ENCODE measurements around the gene SH3RF3. TPM values are rescaled to one million over a fixed set of nuclear protein-coding genes. Genes with fewer than 3 reads are reported as not detected.

SH3RF3 gene
- total RNA-seq, 1 experiment from 2014 or later: not detected

DNA sequence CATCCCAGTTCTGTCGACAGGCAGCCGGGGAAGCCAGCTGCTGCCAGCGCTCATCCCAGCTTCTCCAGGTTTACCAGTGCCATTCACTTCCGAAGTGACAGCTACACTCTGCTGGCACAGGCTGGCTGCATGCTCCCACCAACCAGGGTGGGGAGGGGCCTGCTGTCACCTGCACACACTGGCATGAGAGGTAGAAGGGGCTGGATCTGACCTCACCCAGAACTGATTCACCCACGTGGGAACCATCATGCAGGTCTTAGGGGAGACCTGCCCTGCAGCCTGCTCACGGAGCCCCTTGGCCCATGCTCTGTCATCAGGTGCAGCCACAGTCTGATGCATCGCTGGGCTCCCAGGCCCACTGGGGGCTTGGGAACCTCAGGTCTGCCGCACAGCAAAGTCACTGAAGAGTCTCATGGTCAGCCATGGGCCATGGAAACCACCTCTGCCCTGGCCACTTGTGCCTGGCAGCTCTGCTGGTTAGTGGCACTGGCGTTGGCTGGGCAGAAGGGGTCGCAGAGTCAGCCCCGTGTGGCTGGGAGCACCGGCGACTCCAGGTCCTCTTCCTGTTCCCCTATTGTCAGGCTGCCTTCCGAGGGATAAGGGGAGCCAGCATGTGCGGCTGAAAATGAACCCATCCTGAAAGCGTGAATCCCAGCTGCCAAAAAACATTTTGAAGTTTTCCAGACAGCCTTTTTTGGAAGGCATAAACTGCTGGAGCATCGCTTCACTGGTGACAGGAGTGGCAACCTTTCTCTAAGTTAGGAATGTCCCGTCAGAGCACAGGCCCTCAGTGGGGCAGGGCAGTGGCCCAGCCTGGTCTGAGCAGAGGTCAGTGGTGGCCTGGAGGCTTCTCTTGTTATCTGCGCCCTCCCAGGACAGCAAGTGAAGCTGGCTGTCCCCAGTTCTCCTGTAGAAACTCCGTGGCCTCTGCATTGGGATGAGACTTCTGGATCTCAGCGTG lies 327.0 kb downstream of the SH3RF3 start:
- no TSS peak for BruUV-seq (replicated peaks)
- POLR2A ChIA-PET: no interaction called here
- H3K9ac ChIP-seq (ENCODE audit: low read length): no peak overlapping the region
- RAD21 ChIA-PET (ENCODE audit: low non-redundant PET in 1 of 2, low total read pairs in 2 of 2, uncharacterized antibody in 2 of 2, unreplicated experiment in 2 of 2): no interaction called here
- no peak for ATAC-seq
- H3K4me1 ChIP-seq (ENCODE audit: control insufficient read depth in 1 of 2, insufficient read depth in 2 of 2, low read length in 2 of 2): peaks cover 4 to 11% of the 10 kb centered on the region in 2 experiments; a peak in 3 of 4 replicates
- H3K27ac ChIP-seq (ENCODE audit: low read depth, low read length): no peak overlapping the region
- intact Hi-C loops (cut with micrococcal nuclease): no loop called here
- no peaks in the 10 kb centered on the region for H4K20me1 ChIP-seq (ENCODE audit: insufficient read depth)
- no peaks in the 10 kb centered on the region for H3K79me2 ChIP-seq (ENCODE audit: insufficient read depth, low read length)
- H3K9me2 ChIP-seq (ENCODE audit: insufficient read depth): no peaks in the 10 kb centered on the region
- H2AFZ ChIP-seq (ENCODE audit: low read depth, low read length, poor library complexity, severe bottlenecking): no peak overlapping the region
- H3K36me3 ChIP-seq (ENCODE audit: control insufficient read depth in 1 of 2, insufficient read depth in 2 of 2, low read length in 2 of 2): no peaks in the 10 kb centered on the region
- no peak for TF ChIP-seq SIN3A (IDR thresholded peaks at IDR 0.05; ENCODE audit: low read depth)
- TF ChIP-seq ELF1 (IDR thresholded peaks at IDR 0.05; ENCODE audit: borderline replicate concordance, low read depth): no peak
- TF ChIP-seq FOSL1 (IDR thresholded peaks at IDR 0.05; ENCODE audit: low read depth): no peak
- TF ChIP-seq EGR1 (IDR thresholded peaks at IDR 0.05; ENCODE audit: low read depth): no peak
- no peak for TF ChIP-seq TCF7L2 (IDR thresholded peaks at IDR 0.05; ENCODE audit: borderline replicate concordance, extremely low read depth, insufficient read depth, insufficient read length)
- TF ChIP-seq EZH2 (IDR thresholded peaks at IDR 0.05): no peak
- TF ChIP-seq, protein P1, sequence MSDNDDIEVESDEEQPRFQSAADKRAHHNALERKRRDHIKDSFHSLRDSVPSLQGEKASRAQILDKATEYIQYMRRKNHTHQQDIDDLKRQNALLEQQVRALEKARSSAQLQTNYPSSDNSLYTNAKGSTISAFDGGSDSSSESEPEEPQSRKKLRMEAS (IDR thresholded peaks at IDR 0.05): no peak
- no peak for TF ChIP-seq RAD21 (IDR thresholded peaks at IDR 0.05; ENCODE audit: low read depth)
- TF ChIP-seq SRF (IDR thresholded peaks at IDR 0.05; ENCODE audit: low read depth): no peak
- TF ChIP-seq CEBPB (IDR thresholded peaks at IDR 0.05; ENCODE audit: low read depth): no peak
- TF ChIP-seq CBX3 (IDR thresholded peaks at IDR 0.05; ENCODE audit: low read depth): no peak
- no peak for TF ChIP-seq EZH2phosphoT487 (IDR thresholded peaks at IDR 0.05; ENCODE audit: borderline replicate concordance)
- TF ChIP-seq, protein P2, sequence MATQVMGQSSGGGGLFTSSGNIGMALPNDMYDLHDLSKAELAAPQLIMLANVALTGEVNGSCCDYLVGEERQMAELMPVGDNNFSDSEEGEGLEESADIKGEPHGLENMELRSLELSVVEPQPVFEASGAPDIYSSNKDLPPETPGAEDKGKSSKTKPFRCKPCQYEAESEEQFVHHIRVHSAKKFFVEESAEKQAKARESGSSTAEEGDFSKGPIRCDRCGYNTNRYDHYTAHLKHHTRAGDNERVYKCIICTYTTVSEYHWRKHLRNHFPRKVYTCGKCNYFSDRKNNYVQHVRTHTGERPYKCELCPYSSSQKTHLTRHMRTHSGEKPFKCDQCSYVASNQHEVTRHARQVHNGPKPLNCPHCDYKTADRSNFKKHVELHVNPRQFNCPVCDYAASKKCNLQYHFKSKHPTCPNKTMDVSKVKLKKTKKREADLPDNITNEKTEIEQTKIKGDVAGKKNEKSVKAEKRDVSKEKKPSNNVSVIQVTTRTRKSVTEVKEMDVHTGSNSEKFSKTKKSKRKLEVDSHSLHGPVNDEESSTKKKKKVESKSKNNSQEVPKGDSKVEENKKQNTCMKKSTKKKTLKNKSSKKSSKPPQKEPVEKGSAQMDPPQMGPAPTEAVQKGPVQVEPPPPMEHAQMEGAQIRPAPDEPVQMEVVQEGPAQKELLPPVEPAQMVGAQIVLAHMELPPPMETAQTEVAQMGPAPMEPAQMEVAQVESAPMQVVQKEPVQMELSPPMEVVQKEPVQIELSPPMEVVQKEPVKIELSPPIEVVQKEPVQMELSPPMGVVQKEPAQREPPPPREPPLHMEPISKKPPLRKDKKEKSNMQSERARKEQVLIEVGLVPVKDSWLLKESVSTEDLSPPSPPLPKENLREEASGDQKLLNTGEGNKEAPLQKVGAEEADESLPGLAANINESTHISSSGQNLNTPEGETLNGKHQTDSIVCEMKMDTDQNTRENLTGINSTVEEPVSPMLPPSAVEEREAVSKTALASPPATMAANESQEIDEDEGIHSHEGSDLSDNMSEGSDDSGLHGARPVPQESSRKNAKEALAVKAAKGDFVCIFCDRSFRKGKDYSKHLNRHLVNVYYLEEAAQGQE (IDR thresholded peaks at IDR 0.05; ENCODE audit: low read depth): no peak
- TF ChIP-seq POLR2AphosphoS5 (IDR thresholded peaks at IDR 0.05; ENCODE audit: low read depth, low read length): no peak
- TF ChIP-seq POLR2A (IDR thresholded peaks at IDR 0.05; ENCODE audit: borderline replicate concordance, extremely low read depth, insufficient read depth, insufficient read length): no peak
- TF ChIP-seq ZFX (IDR thresholded peaks at IDR 0.05): no peak
- TF ChIP-seq SP1 (IDR thresholded peaks at IDR 0.05; ENCODE audit: low read depth): no peak
- TF ChIP-seq, protein P3, sequence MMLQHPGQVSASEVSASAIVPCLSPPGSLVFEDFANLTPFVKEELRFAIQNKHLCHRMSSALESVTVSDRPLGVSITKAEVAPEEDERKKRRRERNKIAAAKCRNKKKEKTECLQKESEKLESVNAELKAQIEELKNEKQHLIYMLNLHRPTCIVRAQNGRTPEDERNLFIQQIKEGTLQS (IDR thresholded peaks at IDR 0.05): no peak
- TF ChIP-seq JUND (IDR thresholded peaks at IDR 0.05): no peak
- H3K4me2 ChIP-seq (ENCODE audit: low read length): no peak overlapping the region
- no peak overlapping the region for H3K4me3 ChIP-seq (replicated peaks in 1 of 2; ENCODE audit: low read depth in 1 of 2, low read length in 2 of 2)
- CTCF ChIA-PET: no interaction called here
- DNase-seq (ENCODE audit: low read depth, low spot score): no peak
- H3K27me3 ChIP-seq (ENCODE audit: insufficient read depth, low read length): peaks cover 12% of the 10 kb centered on the region; the same call in 1 of the 2 replicates
- H3K9me3 ChIP-seq (ENCODE audit: control insufficient read depth in 1 of 2, insufficient read depth in 1 of 2, low read depth in 1 of 2, low read length in 2 of 2): no peaks in the 10 kb centered on the region

All from HCT116 (cell line).